HG03159 (cell line): ENCODE data around the gene PMFBP1.

Source experiments
- ATAC-seq: cut with Tn5 transposase; IDR thresholded peaks from one replicate; pipeline ENCODE4 v1.9.1; 2021; ENCODE audit warnings: mild to moderate bottlenecking, moderate library complexity; ENCODE audit not compliant: unreplicated experiment

PMFBP1 gene

DNA sequence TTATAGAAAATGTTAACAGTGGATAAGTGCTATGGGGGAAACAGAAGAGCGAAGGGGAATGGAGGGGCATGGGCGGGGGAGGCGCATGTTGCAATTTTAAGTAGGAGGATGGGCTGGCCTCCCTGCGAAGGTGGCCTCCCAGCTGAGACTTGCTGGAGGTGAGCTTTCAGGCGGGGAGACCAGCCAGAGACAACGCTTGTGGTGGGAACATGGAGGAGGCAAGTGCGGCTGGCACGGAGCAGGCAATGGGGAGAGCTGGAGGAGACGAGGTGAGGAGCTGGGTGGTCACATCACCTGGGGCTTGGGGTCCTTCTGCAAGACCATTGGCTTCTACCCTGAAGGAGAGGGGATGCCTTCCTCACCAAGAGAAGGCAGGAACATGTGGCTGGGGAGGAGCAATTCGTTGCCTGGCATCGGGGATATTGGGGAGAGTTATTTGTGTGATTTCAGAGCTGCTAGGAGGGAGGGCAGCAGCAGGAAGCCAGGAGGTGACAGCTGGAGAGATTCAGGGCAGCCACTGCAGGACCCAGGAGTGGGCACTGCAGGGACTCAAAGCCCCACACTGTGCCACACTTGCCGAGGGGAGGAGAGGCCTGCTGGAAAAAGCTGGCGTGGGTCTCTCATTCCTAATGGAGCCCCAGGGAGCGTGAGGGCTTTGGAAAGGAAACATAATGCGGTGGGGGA is 34.4 kb downstream of the PMFBP1 start:
- ATAC-seq: no peak

GRCh38 chr16:72134507-72134906 is 37.4 kb downstream of the PMFBP1 start:
- ATAC-seq: no peak

- ATAC-seq: no peak
These were observed 39.2 kb downstream of the PMFBP1 start for GRCh38 chr16:72132726-72133125.

- no peak for ATAC-seq
These were observed 40.9 kb downstream of the PMFBP1 start for GRCh38 chr16:72131036-72131435.

DNA sequence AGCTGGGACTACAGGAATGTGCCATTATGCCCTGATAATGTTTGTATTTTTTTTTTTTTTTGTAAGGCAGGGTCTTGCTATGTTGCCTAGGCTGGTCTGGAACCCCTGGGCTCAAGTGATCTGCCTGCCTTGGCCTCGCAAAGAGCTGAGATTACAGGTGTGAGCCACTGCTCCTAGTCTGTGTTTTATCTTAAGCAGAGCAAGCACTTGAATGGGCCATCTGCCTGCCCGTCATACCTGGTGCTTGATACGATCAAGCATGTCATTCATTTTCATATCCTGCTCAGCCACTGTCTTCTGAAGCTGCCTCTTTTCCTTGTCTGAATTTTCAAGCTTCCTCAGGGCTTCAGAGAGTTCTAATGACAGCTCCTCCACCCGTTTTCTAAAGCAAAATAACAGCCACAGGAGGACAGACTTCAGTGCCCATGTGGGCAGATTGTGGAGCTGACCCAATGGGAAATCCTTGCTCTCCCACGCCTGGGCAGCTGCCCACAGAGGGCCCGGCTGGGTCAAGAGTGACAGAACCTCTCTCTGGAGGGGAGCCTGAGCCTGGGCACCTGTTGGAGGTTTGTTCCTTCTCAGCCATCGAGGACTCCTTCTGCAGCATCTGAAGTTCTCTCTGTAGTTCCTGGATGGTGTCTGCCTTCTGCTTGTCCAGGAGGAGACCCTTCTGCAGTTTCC is 41.8 kb downstream of the PMFBP1 start:
- no peak for ATAC-seq

GRCh38 chr16:72128701-72129100 is 43.3 kb downstream of the PMFBP1 start:
- no peak for ATAC-seq

GRCh38 chr16:72126429-72126765 is 45.6 kb downstream of the PMFBP1 start:
- ATAC-seq: no peak

- no peak for ATAC-seq
These were observed 46.1 kb downstream of the PMFBP1 start for GRCh38 chr16:72125635-72126428.

DNA sequence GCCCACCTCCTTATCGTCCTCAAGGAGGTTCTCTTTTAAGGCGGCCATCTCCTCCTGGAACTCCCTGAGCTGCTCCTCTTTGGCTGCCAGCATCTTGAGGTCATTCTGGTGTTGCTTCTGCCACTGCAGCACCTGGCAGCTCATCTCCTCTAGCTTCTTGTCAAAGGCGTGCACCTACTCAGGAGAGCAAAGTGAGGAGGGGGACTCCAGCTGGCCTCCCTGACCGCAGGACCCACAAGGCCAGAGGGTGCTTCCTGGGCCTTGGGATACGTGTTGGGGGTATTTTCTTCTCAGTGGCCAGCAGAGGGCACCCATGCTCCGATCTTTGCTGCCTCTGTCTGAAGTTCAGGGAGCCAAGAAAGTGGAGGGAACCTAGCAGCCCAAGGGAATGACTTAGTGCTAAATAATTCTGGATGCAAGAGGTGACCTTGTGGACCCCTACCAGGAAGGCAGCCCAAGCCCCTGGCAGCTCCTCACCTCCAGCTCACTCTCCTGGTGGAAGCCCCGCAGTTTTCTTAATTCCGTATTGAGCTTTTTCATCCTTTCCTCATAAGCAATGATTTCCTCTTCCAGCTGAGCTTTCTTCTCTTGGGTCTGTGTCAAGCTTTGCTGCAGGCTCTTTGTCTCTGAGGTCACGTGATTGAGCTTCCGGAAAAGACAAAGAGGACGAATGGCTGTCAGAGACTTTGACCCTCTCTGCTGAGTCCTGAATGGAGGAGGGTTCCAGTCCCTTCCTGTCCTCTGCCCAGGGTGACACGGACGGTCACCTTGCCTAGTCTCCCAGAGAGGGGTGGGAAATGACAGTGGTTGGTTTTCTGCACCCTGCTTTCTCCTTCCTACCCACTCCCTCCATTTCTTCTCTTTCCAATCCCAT is 47.0 kb downstream of the PMFBP1 start:
- ATAC-seq: no peak

DNA sequence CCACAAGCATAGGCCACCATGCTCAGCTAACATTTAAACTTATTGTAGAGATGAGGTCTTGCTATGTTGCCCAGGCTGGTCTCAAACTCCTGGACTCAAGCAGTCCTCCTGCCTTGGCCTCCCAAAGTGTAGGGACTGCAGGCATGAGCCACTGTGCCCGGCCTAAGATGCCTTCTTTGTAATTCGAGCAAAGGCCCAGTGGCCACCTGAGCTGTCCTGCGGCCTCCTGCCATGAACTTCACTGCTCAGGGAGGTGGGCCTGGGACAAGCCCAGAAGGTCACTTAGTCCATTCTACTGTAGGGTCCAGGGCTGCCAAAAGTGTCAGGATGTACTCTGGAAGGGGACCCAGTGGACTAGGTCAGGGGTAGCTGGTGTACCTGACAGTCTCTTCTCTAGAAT is 47.8 kb downstream of the PMFBP1 start:
- ATAC-seq: no peak

DNA sequence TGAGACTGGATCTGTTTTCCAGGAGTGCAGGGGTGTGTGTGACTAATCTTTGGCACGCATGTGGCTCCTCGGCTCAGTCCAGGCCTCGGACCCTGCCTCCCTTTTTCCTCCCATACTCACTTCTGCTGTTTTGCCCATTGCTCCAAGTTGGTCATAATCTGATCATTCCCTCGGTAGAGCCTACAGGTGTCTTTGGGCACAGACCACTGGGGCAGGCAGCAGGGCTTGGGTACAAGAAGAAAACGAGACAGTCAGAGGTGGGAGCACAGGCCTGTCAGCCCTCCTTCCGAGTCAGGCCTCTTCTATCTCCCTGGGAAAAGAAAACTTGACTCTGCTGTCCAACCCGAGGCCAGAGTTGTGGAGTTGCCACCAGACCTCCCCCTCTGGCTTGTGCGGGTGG is 48.5 kb downstream of the PMFBP1 start:
- ATAC-seq: no peak

DNA sequence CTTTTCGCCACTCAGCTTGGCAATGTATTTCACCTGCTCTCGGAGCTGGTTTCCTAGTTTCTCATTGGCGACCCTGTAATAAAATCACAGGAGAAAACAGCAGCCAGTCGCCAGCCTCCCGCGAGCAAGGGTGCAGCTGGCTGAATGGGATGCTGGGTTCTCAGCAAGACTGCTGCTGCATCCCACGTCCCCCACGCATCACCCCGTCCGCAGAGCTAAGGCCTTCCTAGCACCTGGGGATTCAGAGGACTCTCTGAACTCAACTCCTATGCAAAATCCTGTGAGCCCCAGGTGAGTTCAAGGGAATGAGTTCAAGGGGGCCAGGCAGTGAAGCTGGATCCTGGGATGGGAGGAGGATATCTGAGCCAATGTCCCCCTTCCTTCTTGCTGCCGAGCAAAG is 49.0 kb downstream of the PMFBP1 start:
- ATAC-seq: no peak

DNA sequence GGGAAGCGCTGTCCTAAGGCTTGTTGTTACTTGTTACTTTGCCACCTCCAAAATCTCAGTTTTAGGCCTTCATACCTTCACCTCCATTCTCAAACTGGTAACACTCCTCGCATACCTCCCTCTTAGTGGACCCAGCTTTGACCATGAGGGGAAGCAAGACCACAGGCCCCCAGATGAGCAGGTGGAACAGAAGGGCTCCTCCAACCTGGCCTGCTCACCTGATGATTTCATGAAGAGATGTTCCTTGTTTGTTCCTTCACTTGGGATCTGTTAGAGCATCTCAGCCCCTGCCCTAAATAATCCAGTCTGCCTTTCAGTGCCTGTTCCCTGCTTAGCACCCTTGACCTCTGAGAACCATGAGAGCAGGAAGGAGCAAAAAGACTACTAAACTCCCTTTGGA is 49.6 kb downstream of the PMFBP1 start:
- no peak for ATAC-seq

DNA sequence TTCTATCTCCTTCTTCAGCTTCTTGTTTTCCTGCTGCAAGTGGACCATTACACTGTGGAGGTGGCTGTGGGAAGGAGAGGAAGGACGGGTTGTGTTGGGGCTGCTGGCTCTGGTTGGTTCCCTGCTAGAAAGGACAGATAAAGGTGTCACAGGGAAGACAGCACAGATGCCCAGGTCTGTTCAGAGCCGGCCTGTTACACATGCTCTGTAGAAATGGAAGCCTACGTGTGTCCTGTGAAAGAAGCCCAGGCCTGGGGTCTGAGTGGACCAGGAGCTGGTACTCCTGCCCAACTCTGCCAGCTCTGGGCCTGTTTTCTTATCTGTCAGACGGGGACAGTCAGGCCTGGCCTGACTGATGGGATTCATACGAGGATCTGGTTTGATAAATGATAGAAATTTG is 51.9 kb downstream of the PMFBP1 start:
- no peak for ATAC-seq

- no peak for ATAC-seq
These were observed 58.4 kb downstream of the PMFBP1 start for GRCh38 chr16:72113616-72113945.

GRCh38 chr16:72112906-72113615 is 58.9 kb downstream of the PMFBP1 start:
- no peak for ATAC-seq

DNA sequence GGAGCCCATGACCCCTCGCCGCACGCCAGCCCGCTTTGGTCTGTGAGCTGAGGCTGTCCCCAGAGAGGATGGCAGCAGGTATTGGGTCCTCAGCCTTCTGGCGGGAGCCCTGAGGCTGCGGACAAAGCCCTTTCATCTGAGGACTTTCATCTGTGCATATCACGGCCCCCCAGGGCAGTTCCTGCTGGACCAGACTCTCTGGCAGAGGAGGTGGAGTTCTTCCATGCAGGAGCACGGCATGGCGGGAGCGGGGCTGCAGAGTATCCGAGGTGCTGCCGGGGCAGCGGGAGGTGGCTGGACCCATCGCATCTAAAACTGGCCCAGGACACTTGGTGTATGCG is 59.5 kb downstream of the PMFBP1 start:
- no peak for ATAC-seq

DNA sequence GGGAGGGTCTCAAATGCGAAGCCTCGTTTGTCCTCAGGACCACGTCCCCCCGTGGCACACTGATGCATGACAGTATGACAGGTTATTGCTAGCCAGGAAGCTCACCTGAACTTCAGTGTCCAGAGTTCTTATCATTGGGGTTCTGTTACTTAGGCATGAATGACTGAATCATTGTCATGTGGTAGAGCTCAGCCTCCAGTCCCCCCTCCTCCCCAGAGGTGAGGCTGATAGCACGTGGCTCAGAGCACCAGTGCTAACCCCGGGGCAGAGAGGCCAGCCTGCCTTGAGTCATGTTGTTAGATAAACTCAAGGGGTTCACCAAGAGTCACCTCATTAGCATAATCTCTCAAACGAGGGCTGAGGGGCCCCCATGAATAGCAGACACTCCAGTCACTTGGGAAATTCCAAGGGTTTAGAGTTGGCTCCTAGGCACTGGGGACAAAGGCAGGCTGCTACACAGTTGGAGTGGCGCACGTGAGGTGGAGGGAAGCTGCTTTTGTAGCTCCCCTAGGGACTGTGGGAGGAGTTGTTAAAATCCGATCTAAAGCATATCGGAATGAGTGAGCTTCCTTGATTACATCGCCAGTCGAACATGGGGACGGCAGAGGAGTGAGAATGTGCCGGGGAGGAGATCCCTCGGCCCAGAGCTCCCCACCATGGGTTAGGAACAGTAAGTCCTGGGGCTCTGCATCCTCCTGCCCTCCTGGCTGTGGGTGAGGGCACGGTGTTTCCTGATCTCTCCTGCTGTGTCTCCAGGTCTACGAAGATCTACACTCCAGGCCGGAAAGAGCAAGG is 60.1 kb downstream of the PMFBP1 start:
- no peak for ATAC-seq

- ATAC-seq: no peak
These were observed 61.0 kb downstream of the PMFBP1 start for GRCh38 chr16:72110662-72111615.
